H9 (cell line): ENCODE results near the gene MARS2. TPM values are rescaled to one million over a fixed set of nuclear protein-coding genes. Genes with fewer than 3 reads are reported as not detected.
"Not testable (repeated sequence)": the region's sequence is repeated elsewhere in the genome, so short reads cannot be mapped to it uniquely, and the experiment has no call there.

ENCODE experiments used
- DNase-seq: peaks from one replicate; pipeline ENCODE4 v3.0.0-alpha.2; 2017
- H2AFZ ChIP-seq: one replicate; pipeline ENCODE4 v1.6.1; 2013; ENCODE audit warnings: mild to moderate bottlenecking, low read length, control low read depth, moderate library complexity
- H2AK5ac ChIP-seq: 2 replicates; pipeline ENCODE4 v1.6.1; 2013; ENCODE audit warnings: low read length, control low read depth, mixed read lengths; ENCODE audit not compliant: insufficient read length
- H2BK120ac ChIP-seq: one replicate; pipeline ENCODE4 v1.6.1; 2013; ENCODE audit warnings: low read depth, mild to moderate bottlenecking, low read length, control low read depth, inconsistent platforms; ENCODE audit not compliant: poor library complexity, severe bottlenecking
- H2BK12ac ChIP-seq: 2 replicates; pipeline ENCODE4 v1.6.1; 2013; ENCODE audit warnings: low read length, control low read depth, mixed read lengths, low read depth; ENCODE audit not compliant: insufficient read length
- H2BK15ac ChIP-seq: 2 replicates; pipeline ENCODE4 v1.6.1; 2013; ENCODE audit warnings: low read depth, low read length, control low read depth
- H2BK20ac ChIP-seq: one replicate; pipeline ENCODE4 v1.6.1; 2013; ENCODE audit warnings: low read depth, mild to moderate bottlenecking, low read length, control low read depth, inconsistent platforms; ENCODE audit not compliant: poor library complexity, severe bottlenecking
- H2BK5ac ChIP-seq: 2 replicates; pipeline ENCODE4 v1.6.1; 2013; ENCODE audit warnings: low read length, control low read depth, mixed read lengths; ENCODE audit not compliant: insufficient read length
- H3K14ac ChIP-seq: 2 replicates; pipeline ENCODE4 v1.6.1; 2013; ENCODE audit warnings: low read length, control low read depth; ENCODE audit not compliant: insufficient read depth
- H3K18ac ChIP-seq: 2 replicates; pipeline ENCODE4 v1.6.1; 2013; ENCODE audit warnings: low read depth, mild to moderate bottlenecking, mixed read lengths, low read length, control low read depth; ENCODE audit not compliant: insufficient read length
- H3K23ac ChIP-seq: 2 replicates; pipeline ENCODE4 v1.6.1; 2013; ENCODE audit warnings: low read length, control low read depth, mixed read lengths, low read depth; ENCODE audit not compliant: insufficient read length
- H3K23me2 ChIP-seq: 2 replicates; pipeline ENCODE4 v1.6.1; 2013; ENCODE audit warnings: low read depth, mild to moderate bottlenecking, mixed read lengths, low read length, control low read depth; ENCODE audit not compliant: insufficient read length, poor library complexity, severe bottlenecking
- H3K27ac ChIP-seq: 2 replicates; pipeline ENCODE4 v1.5.1; 2013; ENCODE audit warnings: low read length, control low read depth, mixed read lengths, low read depth; ENCODE audit not compliant: insufficient read length
- H3K27me3 ChIP-seq: 2 replicates; pipeline ENCODE4 v1.6.1; 2013; ENCODE audit warnings: low read length, control low read depth, inconsistent platforms; ENCODE audit not compliant: insufficient read depth
- H3K4ac ChIP-seq: 2 replicates; pipeline ENCODE4 v1.6.1; 2013; ENCODE audit warnings: low read depth, mild to moderate bottlenecking, control low read depth, inconsistent platforms, low read length, moderate library complexity
- H3K4me1 ChIP-seq: 2 replicates; pipeline ENCODE4 v1.6.1; 2013; ENCODE audit warnings: low read length, control low read depth, inconsistent platforms; ENCODE audit not compliant: insufficient read depth
- H3K4me2 ChIP-seq: 2 replicates; pipeline ENCODE4 v1.6.1; 2013; ENCODE audit warnings: low read length, control low read depth, mixed read lengths; ENCODE audit not compliant: insufficient read length, insufficient read depth
- H3K56ac ChIP-seq: 2 replicates; pipeline ENCODE4 v1.6.1; 2013; ENCODE audit warnings: low read depth, mild to moderate bottlenecking, mixed read lengths, low read length, control low read depth; ENCODE audit not compliant: insufficient read length
- H3K79me1 ChIP-seq: 2 replicates; pipeline ENCODE4 v1.6.1; 2013; ENCODE audit warnings: low read depth, mild to moderate bottlenecking, moderate library complexity, low read length, control low read depth, inconsistent platforms; ENCODE audit not compliant: insufficient read depth, poor library complexity, severe bottlenecking
- H3K79me2 ChIP-seq: 2 replicates; pipeline ENCODE4 v1.6.1; 2013; ENCODE audit warnings: low read length, control low read depth, inconsistent platforms; ENCODE audit not compliant: insufficient read depth
- H3K9ac ChIP-seq: 2 replicates; pipeline ENCODE4 v1.6.1; 2013; ENCODE audit warnings: low read length, control low read depth, mixed read lengths; ENCODE audit not compliant: insufficient read length; ENCODE audit errors: extremely low read depth
- H3K9me3 ChIP-seq: one replicate; pipeline ENCODE4 v1.6.1; 2013; ENCODE audit warnings: low read depth, low read length, inconsistent platforms; ENCODE audit not compliant: control insufficient read depth
- H3T11ph ChIP-seq: one replicate; pipeline ENCODE4 v1.6.1; 2013; ENCODE audit warnings: mild to moderate bottlenecking, low read length, control low read depth, inconsistent platforms
- H4K20me1 ChIP-seq: one replicate; pipeline ENCODE4 v1.6.1; 2013; ENCODE audit not compliant: control insufficient read depth, insufficient read length, insufficient read depth
- H4K5ac ChIP-seq: 2 replicates; pipeline ENCODE4 v1.6.1; 2013; ENCODE audit warnings: low read depth, mild to moderate bottlenecking, mixed read lengths, low read length, control low read depth; ENCODE audit not compliant: insufficient read length
- H4K8ac ChIP-seq: replicated peaks from 2 replicates; pipeline ENCODE4 v1.6.1; 2013; ENCODE audit warnings: low read length, control low read depth, mixed read lengths, low read depth; ENCODE audit not compliant: insufficient read length
- H4K91ac ChIP-seq: 2 replicates; pipeline ENCODE4 v1.6.1; 2013; ENCODE audit warnings: low read depth, mild to moderate bottlenecking, moderate library complexity, mixed read lengths, low read length, control low read depth; ENCODE audit not compliant: insufficient read length
- H3K27ac Mint-ChIP-seq, 3 experiments: 2 replicates in 2 of 3; 3 replicates in 1 of 3; pipeline ENCODE4 v1.8.0; 2020 to 2021; ENCODE audit warnings: mixed read lengths in 3 of 3, mild to moderate bottlenecking in 1 of 3, moderate library complexity in 1 of 3
- H3K27me3 Mint-ChIP-seq: 2 replicates; pipeline ENCODE4 v1.8.0; 2021; ENCODE audit warnings: low read depth, mild to moderate bottlenecking, moderate library complexity, mixed read lengths
- H3K36me3 Mint-ChIP-seq, 3 experiments: 2 replicates in 2 of 3; 3 replicates in 1 of 3; pipeline ENCODE4 v1.8.0; 2020 to 2021; ENCODE audit warnings: low read depth in 3 of 3, mixed read lengths in 3 of 3; ENCODE audit not compliant: insufficient read depth in 1 of 3
- H3K4me1 Mint-ChIP-seq, 2 experiments: 2 replicates each; pipeline ENCODE4 v1.8.0; 2020; ENCODE audit warnings: mixed read lengths in 2 of 2
- H3K4me3 Mint-ChIP-seq, 2 experiments: 2 replicates in 1 of 2; 3 replicates in 1 of 2; pipeline ENCODE4 v1.8.0; 2020 to 2021; ENCODE audit warnings: mild to moderate bottlenecking in 2 of 2, mixed read lengths in 2 of 2, moderate library complexity in 1 of 2
- H3K9me3 Mint-ChIP-seq, 2 experiments: 2 replicates in 1 of 2; 3 replicates in 1 of 2; pipeline ENCODE4 v1.8.0; 2020; ENCODE audit warnings: mild to moderate bottlenecking in 2 of 2, mixed read lengths in 2 of 2, moderate library complexity in 1 of 2
- WGBS: extraction: QIAGEN DNeasy Blood & Tissue Kit; methylation state at CpG from one replicate; pipeline ENCODE4 v1.1.7; 2013; ENCODE audit warnings: missing lambda C conversion rate, low lambda C conversion rate, mixed read lengths; ENCODE audit not compliant: insufficient read length; ENCODE audit errors: extremely low coverage; 5-methylcytosine and 5-hydroxymethylcytosine counted together
- total RNA-seq: library from RNA; stranded (reverse); gene quantifications from 2 replicates; pipeline ENCODE4 v1.2.1, GENCODE V29; 2021

Gene MARS2
- total RNA-seq, 1 experiment from 2014 or later: 21.0 TPM

GRCh38 chr2:197695971-197696370, 9.2 kb upstream of the MARS2 start:
- not testable (repeated sequence) for H3T11ph ChIP-seq, H3K9me3 ChIP-seq, DNase-seq, H3K4me1 ChIP-seq, H2BK15ac ChIP-seq, H3K4ac ChIP-seq, H4K5ac ChIP-seq, H3K79me2 ChIP-seq, H3K23ac ChIP-seq, H2AK5ac ChIP-seq, H2BK120ac ChIP-seq, H2AFZ ChIP-seq, H4K8ac ChIP-seq, H3K9ac ChIP-seq, H4K91ac ChIP-seq, H4K20me1 ChIP-seq, H3K4me3 Mint-ChIP-seq, H3K27me3 ChIP-seq, H3K4me2 ChIP-seq, H3K4me1 Mint-ChIP-seq, H3K56ac ChIP-seq, H2BK20ac ChIP-seq, H3K18ac ChIP-seq, H3K23me2 ChIP-seq, H3K79me1 ChIP-seq, H3K27me3 Mint-ChIP-seq, H3K14ac ChIP-seq, H3K27ac ChIP-seq, H2BK5ac ChIP-seq, H3K27ac Mint-ChIP-seq, H2BK12ac ChIP-seq
- no CpG with 5 or more reads among the region's 30 CpGs for WGBS
- Mint-ChIP-seq H3K9me3 (peaks cover 20 to 29% of the 10 kb centered on the region in 2 experiments), H3K36me3 (peaks cover 17 to 25% (median 22%) of the 10 kb centered on the region in 3 experiments)

GRCh38 chr2:197696571-197696970, 8.6 kb upstream of the MARS2 start:
- H3K4ac ChIP-seq, H2BK120ac ChIP-seq, H2BK12ac ChIP-seq, DNase-seq, H2BK20ac ChIP-seq, H2BK5ac ChIP-seq, H3K23me2 ChIP-seq, H3K14ac ChIP-seq, H3K27me3 ChIP-seq, H3K79me2 ChIP-seq, H3K56ac ChIP-seq, H2AFZ ChIP-seq, H3K9ac ChIP-seq, H3K9me3 ChIP-seq, H3T11ph ChIP-seq, H4K20me1 ChIP-seq, H3K4me2 ChIP-seq, H3K4me1 ChIP-seq, H4K91ac ChIP-seq, H3K27ac ChIP-seq, H3K4me1 Mint-ChIP-seq, H3K18ac ChIP-seq, H3K23ac ChIP-seq, H3K27me3 Mint-ChIP-seq, H3K4me3 Mint-ChIP-seq, H2BK15ac ChIP-seq, H3K79me1 ChIP-seq, H2AK5ac ChIP-seq, H4K8ac ChIP-seq, H4K5ac ChIP-seq, H3K27ac Mint-ChIP-seq: not testable (repeated sequence)
- H3K9me3 Mint-ChIP-seq: peaks cover 20 to 29% of the 10 kb centered on the region in 2 experiments
- H3K36me3 Mint-ChIP-seq: peaks cover 17 to 25% (median 22%) of the 10 kb centered on the region in 3 experiments
- no CpG with 5 or more reads among the region's 29 CpGs for whole genome bisulfite sequencing
